ENCODE measurements around the gene BRAF.

DNA sequence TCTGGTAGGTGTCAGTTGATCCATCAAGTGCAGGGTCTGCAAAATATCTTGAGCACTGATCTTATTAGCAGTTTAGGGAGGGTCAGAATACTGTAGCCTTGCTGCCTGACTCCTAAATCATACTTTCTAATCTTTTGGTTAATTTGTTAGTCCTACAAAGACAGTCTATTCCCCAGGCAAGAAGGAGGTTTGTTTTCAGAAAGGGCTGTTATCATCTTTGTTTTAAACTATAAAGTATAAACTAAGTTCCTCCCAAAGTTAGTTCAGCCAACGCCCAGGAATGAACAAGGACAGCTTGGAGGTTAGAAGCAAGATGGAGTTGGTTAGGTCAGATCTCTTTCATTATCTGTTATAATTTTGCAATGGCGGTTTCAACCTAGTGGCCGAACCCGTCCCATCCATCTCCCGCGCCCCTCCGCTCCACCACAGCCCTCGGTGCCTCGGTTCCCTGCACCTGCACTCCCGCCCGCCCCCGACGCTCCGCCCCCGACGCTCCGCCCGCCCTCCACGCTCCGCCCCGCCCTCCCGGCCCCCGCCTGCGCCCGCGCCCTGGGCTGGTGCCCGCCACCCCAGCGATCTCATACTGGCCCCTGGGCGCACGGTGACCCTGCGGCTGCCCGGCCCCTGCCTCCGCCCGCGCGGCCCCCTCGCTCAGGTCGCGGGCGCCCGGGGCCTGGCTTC is 252.2 kb downstream of the BRAF start, which contains the start of gene ADCK2:
- TF ChIP-seq CREB1 (IDR thresholded peaks at IDR 0.05; ENCODE audit: low read depth) = no peak
- no peak for TF ChIP-seq TEAD4 (IDR thresholded peaks at IDR 0.05)
- TF ChIP-seq YY1 (IDR thresholded peaks at IDR 0.05; ENCODE audit: low read depth) = no peak
- TF ChIP-seq, protein P1, sequence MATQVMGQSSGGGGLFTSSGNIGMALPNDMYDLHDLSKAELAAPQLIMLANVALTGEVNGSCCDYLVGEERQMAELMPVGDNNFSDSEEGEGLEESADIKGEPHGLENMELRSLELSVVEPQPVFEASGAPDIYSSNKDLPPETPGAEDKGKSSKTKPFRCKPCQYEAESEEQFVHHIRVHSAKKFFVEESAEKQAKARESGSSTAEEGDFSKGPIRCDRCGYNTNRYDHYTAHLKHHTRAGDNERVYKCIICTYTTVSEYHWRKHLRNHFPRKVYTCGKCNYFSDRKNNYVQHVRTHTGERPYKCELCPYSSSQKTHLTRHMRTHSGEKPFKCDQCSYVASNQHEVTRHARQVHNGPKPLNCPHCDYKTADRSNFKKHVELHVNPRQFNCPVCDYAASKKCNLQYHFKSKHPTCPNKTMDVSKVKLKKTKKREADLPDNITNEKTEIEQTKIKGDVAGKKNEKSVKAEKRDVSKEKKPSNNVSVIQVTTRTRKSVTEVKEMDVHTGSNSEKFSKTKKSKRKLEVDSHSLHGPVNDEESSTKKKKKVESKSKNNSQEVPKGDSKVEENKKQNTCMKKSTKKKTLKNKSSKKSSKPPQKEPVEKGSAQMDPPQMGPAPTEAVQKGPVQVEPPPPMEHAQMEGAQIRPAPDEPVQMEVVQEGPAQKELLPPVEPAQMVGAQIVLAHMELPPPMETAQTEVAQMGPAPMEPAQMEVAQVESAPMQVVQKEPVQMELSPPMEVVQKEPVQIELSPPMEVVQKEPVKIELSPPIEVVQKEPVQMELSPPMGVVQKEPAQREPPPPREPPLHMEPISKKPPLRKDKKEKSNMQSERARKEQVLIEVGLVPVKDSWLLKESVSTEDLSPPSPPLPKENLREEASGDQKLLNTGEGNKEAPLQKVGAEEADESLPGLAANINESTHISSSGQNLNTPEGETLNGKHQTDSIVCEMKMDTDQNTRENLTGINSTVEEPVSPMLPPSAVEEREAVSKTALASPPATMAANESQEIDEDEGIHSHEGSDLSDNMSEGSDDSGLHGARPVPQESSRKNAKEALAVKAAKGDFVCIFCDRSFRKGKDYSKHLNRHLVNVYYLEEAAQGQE (IDR thresholded peaks at IDR 0.05; ENCODE audit: low read depth) = no peak
- 0 out of 2 replicates have a peak, but pooled peaks have one; percentile 16 for TF ChIP-seq TAF1 (IDR thresholded peaks at IDR 0.05; ENCODE audit: low read depth)
- TF ChIP-seq RAD21 (IDR thresholded peaks at IDR 0.05; ENCODE audit: low read depth) = no peak
- TF ChIP-seq NFIC (IDR thresholded peaks at IDR 0.05) = no peak

Data from Ishikawa (cell line).